CD4-positive, CD25-positive, alpha-beta regulatory T cell (primary cell): Measurements from ENCODE around the gene GAB2. TPM values are rescaled to one million over a fixed set of nuclear protein-coding genes. Genes with fewer than 3 reads are reported as not detected.

Experiments
- ATAC-seq, 2 donors: fragments of 150-1000 bp; cut with Tn5 transposase; one replicate each; pipeline ENCODE4 v1.10.0; 2021; ENCODE audit warnings: low read depth in 2 of 2, moderate number of reproducible peaks in 2 of 2, moderate library complexity in 1 of 2
- DNase-seq, 3 donors: peaks; one replicate each; pipeline versions ENCODE4 v3.0.0 to v3.0.0-alpha.2; 2012 to 2022; ENCODE audit warnings: mixed read lengths in 1 of 3
- H3K27ac ChIP-seq: one replicate; pipeline ENCODE4 v1.7.0; 2013; ENCODE audit warnings: mild to moderate bottlenecking, low read length; ENCODE audit not compliant: insufficient read depth, poor library complexity, severe bottlenecking
- H3K27me3 ChIP-seq: one replicate; pipeline ENCODE4 v1.7.0; 2013; ENCODE audit warnings: low read length; ENCODE audit not compliant: control insufficient read depth, insufficient read depth
- H3K36me3 ChIP-seq: one replicate; pipeline ENCODE4 v1.7.0; 2013; ENCODE audit warnings: mild to moderate bottlenecking, low read length, moderate library complexity; ENCODE audit not compliant: control insufficient read depth, insufficient read depth
- H3K4me1 ChIP-seq: 2 replicates; pipeline ENCODE4 v1.7.0; 2013; ENCODE audit warnings: mild to moderate bottlenecking, low read length; ENCODE audit not compliant: insufficient read depth, control insufficient read depth, poor library complexity, severe bottlenecking
- H3K4me3 ChIP-seq: one replicate; pipeline ENCODE4 v1.7.0; 2013; ENCODE audit warnings: low read depth, mild to moderate bottlenecking, low read length, moderate library complexity
- H3K9me3 ChIP-seq, 2 experiments: 1 replicate in 1 of 2; 2 replicates in 1 of 2; pipeline ENCODE4 v1.7.0; 2013; ENCODE audit warnings: low read length in 2 of 2, mild to moderate bottlenecking in 1 of 2, moderate library complexity in 1 of 2; ENCODE audit not compliant: control insufficient read depth in 2 of 2
- H3K27ac Mint-ChIP-seq, 3 donors: one replicate each; pipeline ENCODE4 v1.8.0; 2020 to 2022; ENCODE audit warnings: mild to moderate bottlenecking in 3 of 3, mixed read lengths in 3 of 3, moderate library complexity in 2 of 3
- H3K27me3 Mint-ChIP-seq: one replicate; pipeline ENCODE4 v1.8.0; 2022; ENCODE audit warnings: mild to moderate bottlenecking, mixed read lengths
- H3K36me3 Mint-ChIP-seq: one replicate; pipeline ENCODE4 v1.8.0; 2020; ENCODE audit warnings: mixed read lengths
- H3K4me1 Mint-ChIP-seq, 4 donors: one replicate each; pipeline ENCODE4 v1.8.0; 2020 to 2022; ENCODE audit warnings: mixed read lengths in 4 of 4, mild to moderate bottlenecking in 1 of 4
- H3K4me3 Mint-ChIP-seq, 4 donors: one replicate each; pipeline ENCODE4 v1.8.0; 2020 to 2022; ENCODE audit warnings: mild to moderate bottlenecking in 4 of 4, mixed read lengths in 4 of 4, moderate library complexity in 3 of 4
- H3K9me3 Mint-ChIP-seq, 7 donors: one replicate each; pipeline ENCODE4 v1.8.0; 2020 to 2022; ENCODE audit warnings: mixed read lengths in 7 of 7, mild to moderate bottlenecking in 3 of 7, moderate library complexity in 2 of 7
- polyA plus RNA-seq, 4 donors: library from polyadenylated mRNA; unstranded; fragments of 300-500 nt; fragmentation: Illumina TruSeq; gene quantifications; one replicate each; pipeline ENCODE4 v1.2.3, GENCODE V29; 2021
- total RNA-seq: library from RNA; stranded (reverse); gene quantifications from one replicate; pipeline ENCODE4 v1.2.3, GENCODE V29; 2022

GAB2 gene
- total and polyA plus RNA-seq, 5 donors from 2014 or later: 0.05 to 15.7 (median 0.56) TPM

DNA sequence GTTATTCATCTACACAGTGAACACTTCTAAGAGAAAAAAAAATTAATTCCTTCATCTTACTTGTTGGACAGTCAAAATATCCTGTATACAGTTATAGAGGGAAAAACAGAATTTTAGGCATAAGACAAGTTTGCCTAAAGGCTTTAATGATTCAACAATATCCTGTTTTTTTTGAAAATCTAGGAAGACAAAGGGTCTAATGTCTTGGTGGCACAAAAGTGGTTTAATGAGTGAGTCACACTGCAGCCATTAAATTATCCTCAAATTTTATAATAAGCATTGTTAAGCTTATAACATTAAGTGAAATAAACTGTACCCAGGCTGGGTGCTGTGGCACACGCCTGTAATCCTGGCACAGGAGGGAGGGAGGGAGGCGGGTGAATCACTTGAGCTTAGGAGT lies 72.9 kb downstream of the GAB2 start:
- no peak overlapping the region for H3K4me3 Mint-ChIP-seq
- no peak overlapping the region for H3K27ac Mint-ChIP-seq
- H3K27me3 ChIP-seq: no peaks in the 10 kb centered on the region
- H3K27me3 Mint-ChIP-seq: peaks cover 10% of the 10 kb centered on the region
- no peaks in the 10 kb centered on the region for H3K9me3 ChIP-seq
- no peaks in the 10 kb centered on the region for H3K36me3 ChIP-seq
- no peak for DNase-seq
- H3K4me3 ChIP-seq: no peak overlapping the region
- peaks cover 0 to 2% (median 0%) of the 10 kb centered on the region in 7 donors for H3K9me3 Mint-ChIP-seq
- no peaks in the 10 kb centered on the region for H3K4me1 ChIP-seq
- H3K36me3 Mint-ChIP-seq: no peaks in the 10 kb centered on the region
- H3K27ac ChIP-seq: no peak overlapping the region
- peaks cover 4 to 15% (median 7%) of the 10 kb centered on the region in 4 donors for H3K4me1 Mint-ChIP-seq
- no peak for ATAC-seq

DNA sequence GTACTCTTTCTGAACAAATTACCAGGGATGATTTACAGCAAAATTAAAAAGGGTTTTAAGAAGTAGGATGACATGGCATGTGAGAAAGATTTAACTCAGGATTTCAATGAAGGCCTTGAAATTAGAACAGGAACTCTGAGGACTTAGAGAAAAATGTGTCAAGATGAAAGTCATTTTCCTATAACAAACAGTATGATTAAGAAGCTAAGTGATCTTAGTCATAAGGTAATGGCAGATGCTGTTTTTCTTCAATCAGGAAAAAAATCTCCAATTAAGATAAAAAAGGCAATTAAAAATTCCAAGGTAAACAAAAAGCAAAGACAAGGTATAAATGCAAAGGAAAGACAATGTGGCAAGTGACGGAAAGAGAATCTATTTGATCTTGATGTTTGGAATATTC lies 73.5 kb downstream of the GAB2 start:
- Mint-ChIP-seq H3K4me1 (peaks cover 4 to 16% (median 9%) of the 10 kb centered on the region in 4 donors), H3K9me3 (peaks cover 0 to 2% (median 0%) of the 10 kb centered on the region in 7 donors), H3K4me3 (no peak overlapping the region), H3K27ac (no peak overlapping the region), H3K27me3 (peaks cover 10% of the 10 kb centered on the region), H3K36me3 (no peaks in the 10 kb centered on the region)
- H3K27me3 ChIP-seq: no peaks in the 10 kb centered on the region
- ATAC-seq: no peak
- H3K27ac ChIP-seq: no peak overlapping the region
- H3K4me1 ChIP-seq: no peaks in the 10 kb centered on the region
- DNase-seq: no peak
- no peaks in the 10 kb centered on the region for H3K36me3 ChIP-seq
- H3K9me3 ChIP-seq: no peaks in the 10 kb centered on the region
- no peak overlapping the region for H3K4me3 ChIP-seq

DNA sequence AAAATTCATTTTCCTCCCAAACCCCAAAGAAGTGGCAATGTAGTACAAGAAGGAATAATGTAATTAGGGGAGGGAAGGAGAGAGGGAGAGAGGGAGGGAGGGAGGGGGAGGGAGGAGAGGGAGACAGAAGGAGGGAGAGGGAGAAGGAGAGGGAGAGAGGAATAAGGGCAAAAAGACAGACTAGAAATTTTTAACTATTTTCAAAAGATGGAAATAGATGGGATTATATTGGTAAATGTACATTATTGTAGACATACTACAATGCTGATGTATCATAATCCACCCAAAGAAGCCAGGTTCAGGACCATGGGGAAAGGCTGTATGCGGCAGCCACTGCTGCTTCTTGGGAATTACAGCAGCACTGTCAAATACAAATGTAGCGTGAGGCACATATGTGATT lies 74.3 kb downstream of the GAB2 start:
- Mint-ChIP-seq H3K27ac (peak overlapping the region in 1 of 3 donors; percentile 12), H3K4me1 (peaks cover 4 to 16% (median 9%) of the 10 kb centered on the region in 4 donors), H3K27me3 (peaks cover 10% of the 10 kb centered on the region), H3K9me3 (peaks cover 0 to 2% (median 0%) of the 10 kb centered on the region in 7 donors), H3K4me3 (no peak overlapping the region), H3K36me3 (no peaks in the 10 kb centered on the region)
- DNase-seq (no peak), ATAC-seq (no peak)
- H3K9me3 ChIP-seq: no peaks in the 10 kb centered on the region
- no peaks in the 10 kb centered on the region for H3K27me3 ChIP-seq
- no peaks in the 10 kb centered on the region for H3K4me1 ChIP-seq
- H3K36me3 ChIP-seq: no peaks in the 10 kb centered on the region
- H3K27ac ChIP-seq: no peak overlapping the region
- no peak overlapping the region for H3K4me3 ChIP-seq

DNA sequence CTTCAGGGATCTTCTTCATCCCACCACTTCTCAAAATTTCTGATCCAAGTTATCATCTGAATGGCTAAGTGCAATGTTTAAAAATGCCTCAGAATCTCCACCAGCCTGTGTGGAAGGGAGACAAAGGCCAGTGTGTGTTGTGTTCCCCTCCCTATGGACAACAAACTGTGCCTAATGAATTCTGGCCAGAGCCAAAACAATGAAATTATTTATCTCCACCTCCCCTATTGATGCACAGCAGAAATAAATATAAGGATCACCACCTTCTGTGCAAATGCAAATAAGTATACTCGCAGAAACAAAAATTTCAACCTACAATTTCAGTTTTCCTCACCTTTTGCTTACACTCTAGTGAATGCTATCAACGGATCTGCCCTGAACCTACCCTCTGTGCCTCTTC lies 75.8 kb downstream of the GAB2 start:
- DNase-seq (no peak), ATAC-seq (no peak)
- H3K4me1 ChIP-seq: no peaks in the 10 kb centered on the region
- peaks cover 4 to 16% (median 10%) of the 10 kb centered on the region in 4 donors for H3K4me1 Mint-ChIP-seq
- no peaks in the 10 kb centered on the region for H3K36me3 Mint-ChIP-seq
- H3K27me3 ChIP-seq: no peaks in the 10 kb centered on the region
- H3K36me3 ChIP-seq: no peaks in the 10 kb centered on the region
- no peaks in the 10 kb centered on the region for H3K9me3 ChIP-seq
- H3K27ac Mint-ChIP-seq: no peak overlapping the region
- peaks cover 0 to 2% (median 0%) of the 10 kb centered on the region in 7 donors for H3K9me3 Mint-ChIP-seq
- H3K4me3 ChIP-seq: no peak overlapping the region
- peaks cover 18% of the 10 kb centered on the region for H3K27me3 Mint-ChIP-seq
- no peak overlapping the region for H3K4me3 Mint-ChIP-seq
- no peak overlapping the region for H3K27ac ChIP-seq

DNA sequence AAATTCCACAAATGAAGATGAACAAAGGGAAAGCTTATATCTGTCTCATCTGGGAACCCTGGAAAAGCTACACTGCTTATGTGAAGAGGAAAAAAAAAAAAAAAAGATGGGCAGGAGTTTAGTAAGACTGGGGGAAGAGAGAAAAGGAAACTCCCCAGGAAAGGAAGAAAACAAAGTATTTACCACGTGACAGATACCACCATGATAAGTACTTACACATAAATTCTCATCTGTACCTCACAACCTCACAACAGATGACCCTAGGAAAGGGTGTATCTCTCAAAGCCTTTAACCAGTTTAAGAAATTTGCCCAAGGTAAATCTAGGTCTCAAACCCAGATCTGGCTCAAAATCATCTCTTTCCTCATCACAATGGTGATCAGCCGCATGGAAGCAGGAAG lies 77.1 kb downstream of the GAB2 start:
- H3K36me3 Mint-ChIP-seq: no peaks in the 10 kb centered on the region

DNA sequence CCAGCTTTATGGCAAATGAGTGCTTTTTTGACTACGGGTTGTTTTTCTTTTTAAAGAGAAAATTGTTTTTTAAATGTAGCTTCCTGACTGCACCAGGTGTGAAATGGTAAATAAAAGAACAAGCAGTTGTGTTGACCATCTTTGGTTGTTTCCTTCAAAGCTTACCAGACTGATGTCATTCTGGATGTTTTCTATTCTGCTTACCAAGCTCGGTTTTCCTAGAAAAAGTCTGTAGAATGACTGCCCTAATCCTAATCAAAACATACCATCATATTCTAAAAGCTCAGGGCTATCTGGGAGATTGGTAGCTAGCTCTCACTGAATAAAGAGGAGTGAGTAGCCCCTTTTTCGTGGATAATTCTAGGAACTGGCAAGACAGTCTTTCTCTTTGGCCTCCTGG lies 77.7 kb downstream of the GAB2 start:
- peak in 1 of 3 donors; percentile 76 for DNase-seq
- H3K27me3 Mint-ChIP-seq: peaks cover 24% of the 10 kb centered on the region
- no peak overlapping the region for H3K4me3 ChIP-seq
- H3K36me3 Mint-ChIP-seq: no peaks in the 10 kb centered on the region
- H3K27ac Mint-ChIP-seq: no peak overlapping the region
- no peak overlapping the region for H3K4me3 Mint-ChIP-seq
- H3K9me3 Mint-ChIP-seq: peaks cover 0 to 5% (median 2%) of the 10 kb centered on the region in 7 donors
- no peaks in the 10 kb centered on the region for H3K9me3 ChIP-seq
- H3K36me3 ChIP-seq: no peaks in the 10 kb centered on the region
- H3K4me1 ChIP-seq: no peaks in the 10 kb centered on the region
- H3K4me1 Mint-ChIP-seq: peaks cover 4 to 16% (median 10%) of the 10 kb centered on the region in 4 donors
- no peaks in the 10 kb centered on the region for H3K27me3 ChIP-seq
- ATAC-seq: no peak
- no peak overlapping the region for H3K27ac ChIP-seq

More for the DNA sequence above, 77.1 kb downstream of the GAB2 start:
- no peak for ATAC-seq
- Mint-ChIP-seq H3K27me3 (peaks cover 24% of the 10 kb centered on the region), H3K4me1 (peaks cover 4 to 16% (median 10%) of the 10 kb centered on the region in 4 donors), H3K9me3 (peaks cover 0 to 3% (median under 1%) of the 10 kb centered on the region in 7 donors), H3K4me3 (no peak overlapping the region), H3K27ac (no peak overlapping the region)
- no peaks in the 10 kb centered on the region for H3K9me3 ChIP-seq
- no peaks in the 10 kb centered on the region for H3K27me3 ChIP-seq
- H3K36me3 ChIP-seq: no peaks in the 10 kb centered on the region
- H3K4me3 ChIP-seq: no peak overlapping the region
- peak in 1 of 3 donors; percentile 34 for DNase-seq
- H3K27ac ChIP-seq: no peak overlapping the region
- no peaks in the 10 kb centered on the region for H3K4me1 ChIP-seq

DNA sequence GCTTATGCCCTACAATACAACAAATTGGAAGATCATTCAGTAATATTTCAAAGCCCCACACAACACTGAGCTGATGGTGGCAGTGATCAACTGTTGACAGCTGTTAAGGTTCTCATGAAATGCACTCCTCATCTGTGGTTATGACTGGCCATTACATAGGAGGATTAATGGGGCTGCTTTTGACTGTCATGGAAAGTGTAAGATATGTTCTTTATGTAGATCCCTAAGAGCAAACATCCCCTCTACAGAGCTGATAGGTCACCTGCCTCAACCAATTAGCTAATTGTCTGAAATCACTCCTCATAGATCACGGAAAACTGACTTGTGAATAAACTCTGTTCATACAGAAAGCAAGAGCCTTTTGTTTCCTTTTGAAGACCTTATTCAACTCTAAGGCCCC lies 78.1 kb downstream of the GAB2 start:
- Histone ChIP-seq H3K27ac (no peak overlapping the region), H3K36me3 (no peaks in the 10 kb centered on the region), H3K27me3 (no peaks in the 10 kb centered on the region), H3K4me1 (no peaks in the 10 kb centered on the region), H3K9me3 (no peaks in the 10 kb centered on the region), H3K4me3 (no peak overlapping the region)
- H3K9me3 Mint-ChIP-seq: peaks cover 0 to 5% (median 2%) of the 10 kb centered on the region in 7 donors
- DNase-seq (no peak), ATAC-seq (no peak)
- no peak overlapping the region for H3K27ac Mint-ChIP-seq
- H3K27me3 Mint-ChIP-seq: peaks cover 21% of the 10 kb centered on the region
- no peaks in the 10 kb centered on the region for H3K36me3 Mint-ChIP-seq
- H3K4me1 Mint-ChIP-seq: peaks cover 4 to 16% (median 10%) of the 10 kb centered on the region in 4 donors
- H3K4me3 Mint-ChIP-seq: no peak overlapping the region

DNA sequence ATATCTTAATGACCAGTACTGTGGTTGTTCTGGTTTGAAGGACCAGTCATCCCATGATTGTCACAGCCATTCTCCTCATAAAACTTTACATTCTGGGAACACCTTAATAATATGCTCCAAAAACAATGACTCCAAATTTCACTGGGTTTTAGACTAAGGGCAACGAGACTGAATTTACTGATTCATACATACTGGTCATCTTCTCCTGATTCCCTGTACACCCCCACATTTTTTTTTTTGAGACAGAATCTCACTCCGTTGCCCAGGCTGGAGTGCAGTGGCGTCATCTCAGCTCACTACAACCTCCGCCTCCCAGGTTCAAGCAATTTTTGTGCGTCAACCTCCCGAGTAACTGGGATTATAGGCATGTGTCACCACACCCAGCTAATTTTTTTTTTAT lies 78.9 kb downstream of the GAB2 start:
- ATAC-seq: no peak
- Mint-ChIP-seq H3K27me3 (peaks cover 21% of the 10 kb centered on the region), H3K4me1 (peaks cover 4 to 16% (median 9%) of the 10 kb centered on the region in 4 donors), H3K4me3 (no peak overlapping the region), H3K9me3 (peaks cover 0 to 5% (median 2%) of the 10 kb centered on the region in 7 donors), H3K27ac (no peak overlapping the region), H3K36me3 (no peaks in the 10 kb centered on the region)
- Histone ChIP-seq H3K36me3 (no peaks in the 10 kb centered on the region), H3K27me3 (no peaks in the 10 kb centered on the region), H3K27ac (no peak overlapping the region), H3K4me3 (no peak overlapping the region), H3K9me3 (no peaks in the 10 kb centered on the region), H3K4me1 (no peaks in the 10 kb centered on the region)
- DNase-seq: no peak
